Measurements from ENCODE around the gene SPRED2.

- TF ChIP-seq CTCF (IDR thresholded peaks at IDR 0.05; ENCODE audit: low read depth, low read length) (no peak), EZH2phosphoT487 (IDR thresholded peaks at IDR 0.05; ENCODE audit: low read depth) (no peak)
Observed at GRCh38 chr2:65265671-65266045, 166.7 kb downstream of the SPRED2 start.
